Transverse colon (tissue), 4 donors: Measurements from ENCODE around the gene RBM20. TPM values are rescaled to one million over a fixed set of nuclear protein-coding genes. Genes with fewer than 3 reads are reported as not detected.

Source experiments
- DNase-seq: peaks from one replicate; pipeline ENCODE4 v3.0.0-alpha.2; 2019
- H3K27ac ChIP-seq, 4 donors: fragments of 200-600 bp; sonication (generic); 2 replicates each; pipeline ENCODE4 v1.5.1; 2016 to 2018; ENCODE audit warnings: inconsistent platforms in 4 of 4
- H3K27me3 ChIP-seq: fragments of 200-600 bp; sonication (generic); 2 replicates; pipeline ENCODE4 v1.5.1; 2017; ENCODE audit warnings: inconsistent platforms
- H3K36me3 ChIP-seq, 4 donors: fragments of 200-600 bp; sonication (generic); 2 replicates each; pipeline ENCODE4 v1.5.1; 2017 to 2019; ENCODE audit warnings: inconsistent platforms in 4 of 4
- H3K4me1 ChIP-seq, 4 donors: fragments of 200-600 bp; sonication (generic); 2 replicates each; pipeline ENCODE4 v1.5.1; 2017 to 2020; ENCODE audit warnings: inconsistent platforms in 4 of 4
- H3K4me3 ChIP-seq, 4 donors: fragments of 200-600 bp; sonication (generic); 1 replicate in 1 of 4; 2 replicates in 3 of 4; pipeline versions ENCODE4 v1.5.1 to v1.6.1; 2017 to 2019; ENCODE audit warnings: inconsistent platforms in 4 of 4
- H3K9me3 ChIP-seq, 2 donors: fragments of 200-600 bp; sonication (generic); 2 replicates each; pipeline ENCODE4 v1.5.1; 2017 to 2019; ENCODE audit warnings: inconsistent platforms in 2 of 2
- CTCF ChIP-seq, 5 experiments: fragments of 200-600 bp in 3 of 5; fragments of 450-650 bp in 2 of 5; sonication (generic) in 3 of 5; IDR thresholded peaks; 1 replicate in 2 of 5; 2 replicates in 3 of 5; pipeline ENCODE4 v1.5.1; 2016 to 2017; ENCODE audit warnings: antibody characterized with exemption in 5 of 5, inconsistent platforms in 3 of 5, mild to moderate bottlenecking in 2 of 5, moderate library complexity in 1 of 5
- EP300 ChIP-seq: sonication (generic); formaldehyde crosslinking; IDR thresholded peaks from one replicate; pipeline ENCODE4 v1.6.1; 2017; ENCODE audit warnings: antibody characterized with exemption, low read depth
- POLR2A ChIP-seq: fragments of 450-650 bp; IDR thresholded peaks from one replicate; pipeline ENCODE4 v1.6.1; 2016; ENCODE audit warnings: antibody characterized with exemption, mild to moderate bottlenecking, moderate library complexity
- POLR2AphosphoS5 ChIP-seq, 3 donors: sonication (generic); formaldehyde crosslinking; IDR thresholded peaks; one replicate each; pipeline ENCODE4 v1.6.1; 2016; ENCODE audit warnings: antibody characterized with exemption in 3 of 3
- WGBS, 2 donors: methylation state at CpG; one replicate each; pipeline ENCODE4 v1.1.5; 2018; ENCODE audit warnings: low coverage in 1 of 2; 5-methylcytosine and 5-hydroxymethylcytosine counted together
- in situ Hi-C, 4 donors: fragments of 200-750 bp; cut with MboI; loops; one replicate each; pipeline versions ENCODE4 v1.15.0 to v1.15.1; 2017; ENCODE audit warnings: low sequenced_read_pairs in 3 of 4, low pct_ligation_motif_present in 1 of 4, low pct_unique_long_range_greater_than_20kb in 1 of 4
- intact Hi-C: fragments of 100-400 bp; cut with DNase I; formaldehyde crosslinking; loops from one replicate; pipeline ENCODE4 v1.15.1; 2023; ENCODE audit warnings: low total_unique reads
- total RNA-seq, 4 donors: library from RNA; depleted of rRNA; stranded (reverse); fragments of >200 nt; gene quantifications; one replicate each; pipeline ENCODE4 v1.1.0, GENCODE V29; 2016

RBM20 gene
- total RNA-seq, 4 donors from 2014 or later, result 1.2 to 10.5 (median 2.9) TPM

GRCh38 chr10:110634527-110635209, 9.5 kb upstream of the RBM20 start:
- Histone ChIP-seq H3K27me3 (peaks cover 7% of the 10 kb centered on the region), H3K36me3 (no peaks in the 10 kb centered on the region), H3K27ac (no peak overlapping the region), H3K4me3 (no peak overlapping the region), H3K4me1 (peaks cover 0 to 6% (median 4%) of the 10 kb centered on the region in 4 donors), H3K9me3 (no peaks in the 10 kb centered on the region)
- DNase-seq, result peak; percentile 70
- TF ChIP-seq POLR2AphosphoS5 (IDR thresholded peaks at IDR 0.05) (no peak), EP300 (no peak), POLR2A (no peak), CTCF (IDR thresholded peaks at IDR 0.05) (no peak)
- 38 to 49% methylated on average over 3 to 9 of the region's 9 CpGs for WGBS, 2 donors
- intact Hi-C loops, result no loop called here
- in situ Hi-C loops, result no loop called here

GRCh38 chr10:110636572-110636931, 7.6 kb upstream of the RBM20 start:
- no peak for DNase-seq
- in situ Hi-C loops, result no loop called here
- Histone ChIP-seq H3K27me3 (peaks cover 20% of the 10 kb centered on the region), H3K9me3 (no peaks in the 10 kb centered on the region), H3K36me3 (no peaks in the 10 kb centered on the region), H3K4me1 (peaks cover 0 to 3% (median 0%) of the 10 kb centered on the region in 4 donors), H3K27ac (peak overlapping the region in 2 of 4 donors; percentile 48 to 54), H3K4me3 (no peak overlapping the region)
- TF ChIP-seq POLR2A (no peak), POLR2AphosphoS5 (IDR thresholded peaks at IDR 0.05) (no peak), EP300 (no peak), CTCF (IDR thresholded peaks at IDR 0.05) (no peak)
- 67 to 93% methylated on average over 1 to 2 of the region's 2 CpGs for WGBS, 2 donors
- intact Hi-C loops, result no loop called here

- peaks cover 0 to 3% (median 0%) of the 10 kb centered on the region in 4 donors for H3K4me1 ChIP-seq
- no peak for DNase-seq
- H3K9me3 ChIP-seq, result no peaks in the 10 kb centered on the region
- H3K36me3 ChIP-seq, result no peaks in the 10 kb centered on the region
- intact Hi-C loops, result no loop called here
- in situ Hi-C loops, result no loop called here
- H3K27ac ChIP-seq, result peak overlapping the region in 3 of 4 donors; percentile 48 to 54 (median 49)
- 61% methylated on average over 6 of the region's 6 CpGs; no CpG with 5 or more reads in 1 of the 2 donors for WGBS, 2 donors
- TF ChIP-seq CTCF (IDR thresholded peaks at IDR 0.05) (no peak), EP300 (no peak), POLR2AphosphoS5 (IDR thresholded peaks at IDR 0.05) (no peak), POLR2A (no peak)
- peaks cover 25% of the 10 kb centered on the region for H3K27me3 ChIP-seq
- no peak overlapping the region for H3K4me3 ChIP-seq
Observed at GRCh38 chr10:110636932-110637557, 7.1 kb upstream of the RBM20 start.

- TF ChIP-seq POLR2A (no peak), POLR2AphosphoS5 (IDR thresholded peaks at IDR 0.05) (no peak), EP300 (no peak), CTCF (IDR thresholded peaks at IDR 0.05) (no peak)
- Histone ChIP-seq H3K4me3 (no peak overlapping the region), H3K27me3 (peaks cover 31% of the 10 kb centered on the region), H3K4me1 (peaks cover 0 to 3% (median 0%) of the 10 kb centered on the region in 4 donors), H3K9me3 (no peaks in the 10 kb centered on the region), H3K27ac (peak overlapping the region in 3 of 4 donors; percentile 48 to 54 (median 49)), H3K36me3 (no peaks in the 10 kb centered on the region)
- in situ Hi-C loops (no loop called here), intact Hi-C loops (no loop called here)
- 50% methylated on average over 10 of the region's 10 CpGs; no CpG with 5 or more reads in 1 of the 2 donors for WGBS, 2 donors
- no peak for DNase-seq
Observed at GRCh38 chr10:110637558-110638053, 6.5 kb upstream of the RBM20 start.
